Neutrophil (primary cell): ENCODE results near the gene GRIN2B.

ENCODE experiments used
- H3K27ac ChIP-seq: fragments of 200-600 bp; sonication (generic); 2 replicates; pipeline ENCODE4 v1.5.1; 2016; ENCODE audit warnings: mild to moderate bottlenecking, moderate library complexity
- H3K27me3 ChIP-seq: fragments of 200-600 bp; sonication (generic); 2 replicates; pipeline ENCODE4 v1.6.0; 2016; ENCODE audit warnings: mild to moderate bottlenecking
- H3K36me3 ChIP-seq: fragments of 200-600 bp; sonication (generic); 2 replicates; pipeline ENCODE4 v1.5.1; 2017
- H3K4me1 ChIP-seq, 2 experiments: fragments of 200-600 bp in 1 of 2; sonication (generic) in 1 of 2; 1 replicate in 1 of 2; 2 replicates in 1 of 2; pipeline versions ENCODE4 v1.5.1 to v1.6.1; 2013 to 2016; ENCODE audit warnings: low read depth in 1 of 2, low read length in 1 of 2, mild to moderate bottlenecking in 1 of 2, moderate library complexity in 1 of 2; ENCODE audit not compliant: control insufficient read depth in 1 of 2, insufficient read depth in 1 of 2
- H3K4me3 ChIP-seq, 2 experiments: fragments of 200-600 bp in 1 of 2; sonication (generic) in 1 of 2; 1 replicate in 1 of 2; 2 replicates in 1 of 2; pipeline ENCODE4 v1.5.1; 2013 to 2016; ENCODE audit warnings: low read depth in 1 of 2, low read length in 1 of 2, mild to moderate bottlenecking in 1 of 2, moderate library complexity in 1 of 2
- H3K9me3 ChIP-seq: fragments of 200-600 bp; sonication (generic); 2 replicates; pipeline ENCODE4 v1.5.1; 2016
- CTCF ChIP-seq: fragments of 200-600 bp; sonication (generic); IDR thresholded peaks from 2 replicates; pipeline ENCODE4 v1.5.1; 2016; ENCODE audit warnings: antibody characterized with exemption

Gene GRIN2B

GRCh38 chr12:13959131-13959723 lies 22.2 kb downstream of the GRIN2B start:
- Histone ChIP-seq H3K27ac (no peak overlapping the region), H3K36me3 (no peaks in the 10 kb centered on the region), H3K4me1 (no peaks in the 10 kb centered on the region), H3K4me3 (no peak overlapping the region), H3K27me3 (no peaks in the 10 kb centered on the region), H3K9me3 (no peaks in the 10 kb centered on the region)
- TF ChIP-seq CTCF, result no peak

GRCh38 chr12:13957576-13957975 lies 23.8 kb downstream of the GRIN2B start:
- no peaks in the 10 kb centered on the region for H3K27me3 ChIP-seq
- H3K9me3 ChIP-seq, result no peaks in the 10 kb centered on the region
- H3K4me1 ChIP-seq, result no peaks in the 10 kb centered on the region
- H3K4me3 ChIP-seq, result no peak overlapping the region
- no peak for TF ChIP-seq CTCF
- H3K27ac ChIP-seq, result no peak overlapping the region
- H3K36me3 ChIP-seq, result no peaks in the 10 kb centered on the region

GRCh38 chr12:13956060-13956590 lies 25.3 kb downstream of the GRIN2B start:
- H3K4me3 ChIP-seq, result no peak overlapping the region

GRCh38 chr12:13952096-13952495 lies 29.3 kb downstream of the GRIN2B start:
- Histone ChIP-seq H3K9me3 (no peaks in the 10 kb centered on the region), H3K36me3 (no peaks in the 10 kb centered on the region), H3K4me3 (no peak overlapping the region), H3K27me3 (no peaks in the 10 kb centered on the region), H3K27ac (no peak overlapping the region), H3K4me1 (no peaks in the 10 kb centered on the region)
- TF ChIP-seq CTCF, result no peak

More at GRCh38 chr12:13956060-13956590, 25.3 kb downstream of the GRIN2B start:
- Histone ChIP-seq H3K9me3 (no peaks in the 10 kb centered on the region), H3K36me3 (no peaks in the 10 kb centered on the region), H3K4me1 (no peaks in the 10 kb centered on the region), H3K27me3 (no peaks in the 10 kb centered on the region), H3K27ac (no peak overlapping the region)
- TF ChIP-seq CTCF, result no peak

- Histone ChIP-seq H3K36me3 (no peaks in the 10 kb centered on the region), H3K4me3 (no peak overlapping the region), H3K27me3 (no peaks in the 10 kb centered on the region), H3K27ac (no peak overlapping the region), H3K9me3 (no peaks in the 10 kb centered on the region), H3K4me1 (no peaks in the 10 kb centered on the region)
- TF ChIP-seq CTCF, result no peak
Measured at GRCh38 chr12:13950502-13950901, 30.9 kb downstream of the GRIN2B start.
